TTC549 (cell line): ENCODE measurements around the gene ABHD15.

Experiments used
- FAIRE-seq: peaks from 2 replicates; lab custom pipeline; 2012; peaks lifted over from hg19 to GRCh38; lab: Jason Lieb, UNC

ABHD15 gene

DNA sequence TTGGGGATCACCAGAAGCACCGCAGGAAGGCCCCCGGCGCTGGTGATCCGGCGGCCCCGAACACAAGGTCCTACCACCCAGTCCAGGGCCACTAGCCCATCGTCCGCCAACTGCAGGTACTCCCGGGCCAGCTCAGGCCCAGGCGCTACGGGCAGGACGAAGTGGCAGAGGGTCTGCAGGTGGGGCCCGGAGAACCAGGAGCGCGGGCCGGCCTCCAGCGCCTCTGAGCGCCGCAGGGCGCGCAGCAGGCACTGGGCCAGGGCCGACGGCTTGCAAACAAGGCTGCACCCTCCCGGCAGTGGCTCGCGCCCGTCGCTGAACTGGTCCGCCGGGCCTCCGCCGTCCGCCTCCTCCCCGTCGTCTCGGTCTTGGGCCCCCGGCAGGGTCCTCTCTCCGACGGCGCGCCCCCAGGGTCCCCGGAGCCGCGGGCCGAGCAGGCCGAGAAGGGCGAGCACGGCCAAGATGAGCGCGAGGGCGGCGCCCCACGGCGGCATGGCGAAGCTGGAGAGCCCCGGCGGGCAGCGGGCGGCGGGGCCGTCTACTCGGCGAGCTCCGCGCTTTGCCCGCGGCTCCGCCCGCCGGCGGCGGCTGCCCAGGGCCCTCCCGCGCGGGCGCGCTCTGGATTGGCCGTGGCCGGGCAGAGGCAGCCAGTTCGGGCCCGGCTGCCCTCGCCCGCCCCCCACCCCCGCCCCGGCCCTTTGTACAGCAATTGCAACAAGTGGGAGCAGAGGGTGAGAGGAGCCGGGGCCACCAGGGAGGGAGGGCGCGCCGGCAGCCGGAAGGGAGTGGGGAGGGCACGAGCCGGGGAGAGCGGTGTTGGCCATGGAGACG, at the start of gene ABHD15:
Gene ABHD15, minus strand, starts transcription at position 565 of the 831 bp plus-strand sequence. Its CDS starts 71 bp downstream, at position 494.
- FAIRE-seq: no peak

DNA sequence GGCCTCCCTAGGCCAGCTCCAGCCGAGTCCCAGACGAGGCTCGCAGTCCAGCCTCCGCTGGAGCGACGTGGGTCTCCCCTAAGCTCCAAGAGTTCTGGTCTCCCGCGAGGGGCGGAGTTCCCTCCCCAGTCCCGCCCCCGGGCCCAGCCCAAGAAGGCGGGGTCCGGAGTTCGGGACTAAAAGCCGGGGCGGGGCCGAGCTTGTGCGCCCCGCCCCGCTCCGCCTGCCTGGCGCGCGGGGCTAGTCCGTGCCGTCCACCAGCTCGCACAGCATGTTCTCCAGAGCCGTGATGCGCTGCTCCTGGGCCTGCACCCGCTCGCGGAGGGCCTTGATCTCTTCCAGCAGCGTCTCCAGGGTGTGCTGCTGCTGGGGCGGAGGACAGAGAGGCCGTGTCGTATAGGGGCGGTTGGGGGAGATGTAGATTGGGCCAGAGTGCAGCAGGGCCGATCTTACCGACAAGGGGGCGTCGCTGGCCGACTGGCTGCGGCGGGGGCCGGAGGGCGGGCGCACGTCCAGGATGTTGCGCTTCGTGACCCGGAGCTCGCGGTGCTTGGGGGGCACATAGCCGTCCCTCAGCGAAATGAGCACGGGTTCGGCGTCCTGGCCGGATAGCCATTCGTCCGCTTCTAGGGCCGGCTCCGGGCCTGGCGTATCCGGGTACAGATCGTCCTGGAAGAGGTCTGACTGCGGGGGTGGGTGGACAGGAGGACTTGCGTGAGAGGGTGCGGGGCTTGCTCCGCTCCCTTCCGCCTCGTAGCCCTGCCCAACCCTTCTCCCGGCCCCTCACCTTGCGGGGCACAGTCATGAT, 48.9 kb upstream of the ABHD15 start:
- FAIRE-seq: no peak

GRCh38 chr17:29615048-29615385, 48.2 kb upstream of the ABHD15 start:
- no peak for FAIRE-seq

DNA sequence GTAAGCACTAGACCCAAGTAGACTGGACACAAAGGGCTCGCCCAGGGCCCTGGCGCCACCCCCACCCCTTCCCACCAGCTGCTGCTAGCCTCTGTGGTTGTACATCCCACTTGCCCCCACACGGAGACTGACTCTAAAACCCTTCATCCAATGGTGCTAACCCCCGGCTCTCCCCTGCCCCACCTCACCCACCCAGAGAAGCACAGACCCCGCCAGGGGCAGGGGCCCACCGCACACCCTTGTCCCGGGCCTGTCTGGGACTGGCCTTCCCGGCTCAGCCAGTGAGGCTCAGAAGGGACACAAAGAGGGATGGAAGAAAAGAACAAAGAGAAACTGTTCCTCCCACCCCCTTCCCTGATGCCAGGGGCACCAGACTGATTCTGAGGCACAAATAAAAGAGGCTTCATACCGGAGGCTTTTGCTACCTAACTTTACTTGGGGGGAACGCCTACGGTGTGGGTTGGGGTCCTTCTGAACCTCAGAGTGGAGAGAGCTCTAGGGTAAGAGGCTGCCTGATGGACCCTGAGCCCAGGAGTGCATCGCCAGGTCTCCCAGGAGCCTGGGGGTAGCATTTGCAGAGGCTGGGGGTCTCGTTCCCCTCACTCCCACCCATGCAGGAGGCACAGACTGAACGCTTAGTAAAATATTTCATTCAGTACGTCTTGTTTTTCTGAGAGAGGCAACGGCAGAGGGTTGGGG, 47.7 kb upstream of the ABHD15 start:
- no peak for FAIRE-seq

DNA sequence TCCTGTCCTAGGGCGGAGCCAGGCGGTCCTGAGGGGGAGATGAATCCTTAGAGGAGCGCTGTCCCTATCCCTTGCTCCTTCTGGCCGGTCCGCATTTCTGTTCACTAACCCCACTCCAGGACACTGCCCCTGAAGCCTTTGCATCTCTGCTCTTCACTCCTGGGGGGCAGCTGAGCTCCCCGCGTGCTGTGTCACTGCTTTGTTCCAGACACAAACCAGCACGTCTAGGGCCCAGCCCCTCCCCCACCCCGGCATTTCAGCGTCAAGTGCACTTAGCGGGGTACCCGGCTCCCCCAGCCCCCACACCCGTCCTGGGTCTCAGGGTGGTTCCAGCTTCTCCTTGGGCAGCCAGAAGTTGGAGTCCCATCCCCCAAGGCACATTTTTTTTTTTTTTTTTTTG, 47.0 kb upstream of the ABHD15 start:
- no peak for FAIRE-seq

GRCh38 chr17:29613352-29613837, 46.6 kb upstream of the ABHD15 start:
- FAIRE-seq: no peak

- FAIRE-seq: no peak
Measured at GRCh38 chr17:29612404-29613280, 45.8 kb upstream of the ABHD15 start.

DNA sequence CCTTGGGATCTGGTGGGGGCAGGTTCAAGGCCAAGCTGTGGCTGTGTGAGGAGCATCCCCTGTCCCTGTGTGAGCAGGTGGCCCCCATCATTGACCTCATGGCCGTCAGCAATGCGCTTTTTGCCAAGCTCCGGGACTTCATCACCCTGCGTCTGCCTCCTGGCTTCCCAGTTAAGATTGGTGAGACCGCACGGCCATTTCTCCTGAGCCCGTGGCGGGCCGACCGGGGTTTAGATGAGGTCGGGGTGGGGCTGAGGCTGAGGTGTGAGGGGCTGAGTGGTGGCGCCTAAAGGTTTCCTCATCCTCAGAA, 45.2 kb upstream of the ABHD15 start:
- FAIRE-seq: no peak

DNA sequence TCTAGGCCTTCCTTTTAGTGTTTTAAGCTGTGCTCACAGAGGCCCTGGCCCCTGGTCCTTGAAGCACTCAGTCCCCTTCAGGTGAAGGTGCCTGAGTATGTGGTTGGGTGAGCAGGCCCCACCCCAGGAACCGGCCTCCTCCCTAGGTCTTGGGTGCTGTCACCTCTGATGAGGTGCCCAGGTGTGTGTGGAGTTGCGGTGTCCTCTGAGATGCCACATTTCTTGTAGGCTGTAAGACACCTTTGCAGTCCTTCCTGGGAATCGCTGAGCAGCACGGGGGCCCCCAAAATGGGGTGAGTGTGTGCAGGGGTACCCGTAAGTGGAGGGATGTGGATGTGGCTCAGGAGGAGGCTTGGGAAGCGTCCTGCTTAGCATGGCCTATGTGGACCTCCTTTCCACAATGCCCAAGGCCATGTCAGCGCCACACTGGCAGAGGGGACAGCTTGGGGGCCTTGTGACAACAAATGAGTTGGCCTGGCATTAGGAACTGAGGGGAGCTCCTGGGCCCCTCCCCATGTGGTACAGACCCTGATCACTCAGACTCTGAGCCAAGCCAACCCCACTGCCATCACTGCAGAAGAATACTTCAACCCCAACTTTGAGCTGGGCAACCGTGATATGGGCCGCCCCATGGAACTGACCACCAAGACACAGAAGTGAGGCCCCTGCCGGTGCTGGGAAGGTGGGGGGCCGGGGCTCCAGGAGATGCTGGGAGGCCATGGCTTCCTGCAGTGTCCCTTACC, 44.7 kb upstream of the ABHD15 start:
- no peak for FAIRE-seq

DNA sequence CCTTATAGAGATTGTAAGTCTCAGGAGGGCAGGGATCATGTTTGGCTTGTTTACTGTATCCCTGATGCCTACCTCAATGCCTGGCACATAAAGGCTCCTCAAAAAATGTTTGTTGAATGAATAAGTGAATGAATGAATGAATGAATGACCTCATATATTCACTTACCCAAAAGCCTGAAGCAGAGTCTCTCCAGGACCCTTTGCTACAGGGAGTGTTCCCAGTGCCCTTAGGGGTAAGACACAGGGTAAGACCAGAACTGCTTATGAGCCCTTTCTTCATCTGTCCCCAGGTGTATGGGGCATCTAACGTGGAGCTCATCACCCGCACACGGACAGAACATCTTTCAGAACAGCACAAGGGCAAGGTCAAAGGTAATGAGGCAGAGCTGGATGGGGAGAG, 43.6 kb upstream of the ABHD15 start:
- no peak for FAIRE-seq

- no peak for FAIRE-seq
Measured at GRCh38 chr17:29608986-29609385, 42.1 kb upstream of the ABHD15 start.

GRCh38 chr17:29607557-29608195, 40.8 kb upstream of the ABHD15 start:
- FAIRE-seq: no peak

- no peak for FAIRE-seq
Measured at GRCh38 chr17:29603109-29603674, 36.4 kb upstream of the ABHD15 start.

- no peak for FAIRE-seq
Measured at GRCh38 chr17:29597361-29598172, 30.7 kb upstream of the ABHD15 start.

GRCh38 chr17:29596811-29597210, 30.0 kb upstream of the ABHD15 start:
- FAIRE-seq: no peak

DNA sequence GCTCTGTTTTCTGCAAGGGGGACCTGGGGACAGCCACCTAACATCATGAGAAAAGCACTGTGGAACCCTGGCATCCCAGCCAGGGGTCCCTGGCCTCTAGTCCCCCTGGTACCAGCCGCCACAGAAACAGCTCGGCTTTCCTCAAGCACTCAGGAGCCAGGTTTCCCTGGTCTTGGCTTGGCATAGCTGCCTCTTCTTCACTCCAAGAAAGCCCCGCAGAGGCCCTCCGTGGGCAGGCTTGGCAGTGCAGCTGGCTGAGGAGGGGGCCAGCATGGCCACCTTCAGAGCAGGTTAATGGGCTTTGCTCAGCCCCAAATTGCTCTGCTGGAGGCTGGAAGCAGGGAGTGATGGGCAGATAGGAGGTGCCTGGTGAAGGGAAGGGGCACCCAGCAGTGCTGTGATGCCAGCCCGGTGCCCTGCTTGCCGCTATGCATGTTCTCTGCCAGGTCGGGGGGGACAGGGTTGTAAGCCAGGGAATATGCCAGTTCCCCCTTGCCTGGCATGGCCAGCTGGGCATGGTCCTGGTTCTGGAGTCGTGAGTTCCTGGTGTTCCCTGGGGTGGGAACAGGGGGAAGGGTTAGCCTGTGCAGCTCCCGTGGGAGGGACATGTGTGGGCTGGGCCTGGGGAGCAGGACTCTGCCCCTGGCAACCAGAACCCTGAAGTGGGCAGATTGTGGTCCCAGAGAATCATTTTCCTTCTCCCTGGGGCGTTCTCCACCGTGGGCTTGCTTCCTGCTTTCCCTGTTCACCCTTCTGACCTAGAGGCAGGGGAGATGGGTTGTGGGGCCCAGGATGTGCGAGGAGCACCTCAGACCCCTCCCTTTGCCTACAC, 29.3 kb upstream of the ABHD15 start:
- FAIRE-seq: no peak

DNA sequence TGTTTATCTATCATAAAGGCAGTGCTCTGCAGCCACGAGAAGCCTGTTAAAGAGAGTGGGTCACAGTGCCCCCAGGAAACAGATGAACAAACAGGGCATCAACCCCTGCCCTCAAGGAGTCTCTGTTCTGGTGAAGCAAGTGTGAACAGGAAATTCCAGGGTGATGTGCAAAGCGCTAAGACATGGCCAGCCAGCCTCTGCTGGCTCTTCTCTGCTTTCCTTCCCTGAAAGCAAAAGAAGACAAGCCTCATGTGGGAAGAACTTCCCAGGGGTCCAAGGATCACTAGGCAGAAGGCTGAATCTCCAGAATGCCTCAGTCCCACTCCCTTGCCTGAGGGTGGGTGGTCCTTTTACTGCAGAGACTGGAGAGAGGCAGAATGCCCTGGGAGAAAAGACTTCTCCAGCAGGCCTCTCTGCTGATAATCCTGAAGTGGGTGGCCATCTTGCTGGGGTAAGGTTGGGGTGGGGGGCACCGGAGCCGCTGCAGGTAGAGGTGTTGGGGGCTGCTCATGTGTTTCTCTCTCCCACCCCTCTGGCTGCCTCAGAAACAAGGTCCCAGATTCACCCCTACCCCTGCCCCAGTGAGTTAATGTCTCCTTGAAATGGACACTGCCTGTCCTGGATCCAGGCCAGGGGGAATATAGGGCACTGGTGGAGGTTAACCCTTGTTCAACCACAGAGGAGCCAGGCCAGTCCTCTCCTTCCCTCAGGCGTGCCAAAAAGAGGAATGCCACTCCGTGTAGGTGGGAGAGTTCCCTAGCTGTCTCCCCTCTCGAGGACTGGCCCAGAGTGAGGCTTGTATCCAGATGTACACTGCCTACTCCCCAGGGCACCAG, 28.5 kb upstream of the ABHD15 start:
- FAIRE-seq: no peak
